HG03175 (cell line): Measurements from ENCODE around the gene ZNF646.

Source experiments
- ATAC-seq: cut with Tn5 transposase; IDR thresholded peaks from one replicate; pipeline ENCODE4 v1.9.1; 2021; ENCODE audit warnings: mild to moderate bottlenecking, moderate library complexity; ENCODE audit not compliant: unreplicated experiment

Gene ZNF646

DNA sequence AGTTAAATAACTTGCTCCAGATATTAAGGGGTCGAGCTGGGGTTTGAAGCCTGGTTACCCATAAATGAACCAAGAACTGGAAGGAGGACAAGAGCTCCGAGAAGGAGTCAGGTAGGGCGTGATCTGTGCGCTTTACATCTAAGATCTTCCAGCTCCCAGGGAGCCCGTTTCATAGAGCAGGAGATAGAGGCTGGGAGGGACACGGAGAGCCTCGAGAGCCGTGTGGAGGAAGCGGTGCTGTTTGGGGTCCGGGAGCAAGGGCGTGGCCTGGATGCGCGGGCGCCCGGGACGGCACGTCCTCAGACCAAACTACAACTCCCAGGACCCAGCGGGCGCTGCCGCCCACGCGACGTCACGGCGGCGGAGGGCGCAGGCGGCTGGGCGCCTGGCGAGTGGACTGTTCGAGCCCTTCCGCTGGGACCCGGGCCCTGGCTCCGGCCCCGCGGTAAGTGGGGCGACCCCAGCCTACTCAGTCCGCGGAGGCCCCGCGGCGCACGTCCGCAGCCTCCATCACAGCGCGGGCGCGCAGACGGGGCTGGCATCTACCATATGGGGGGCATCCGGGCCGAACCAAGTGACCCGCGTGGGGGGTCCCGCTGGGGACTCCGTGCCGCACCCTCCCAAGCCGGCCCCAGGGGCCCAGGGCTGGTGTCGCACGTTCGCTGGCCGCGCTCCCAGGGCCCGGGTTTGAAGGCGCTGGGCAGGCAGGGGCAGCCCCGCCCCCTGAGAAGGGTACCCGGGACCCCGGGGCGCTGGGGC lies 34.0 kb downstream of the ZNF646 start, which contains the start of gene BCKDK:
TSS of gene BCKDK (plus strand) at position 352 of the 759 bp plus-strand sequence. CDS start 838 bp downstream, outside the sequence.
- peak; percentile 81 for ATAC-seq

DNA sequence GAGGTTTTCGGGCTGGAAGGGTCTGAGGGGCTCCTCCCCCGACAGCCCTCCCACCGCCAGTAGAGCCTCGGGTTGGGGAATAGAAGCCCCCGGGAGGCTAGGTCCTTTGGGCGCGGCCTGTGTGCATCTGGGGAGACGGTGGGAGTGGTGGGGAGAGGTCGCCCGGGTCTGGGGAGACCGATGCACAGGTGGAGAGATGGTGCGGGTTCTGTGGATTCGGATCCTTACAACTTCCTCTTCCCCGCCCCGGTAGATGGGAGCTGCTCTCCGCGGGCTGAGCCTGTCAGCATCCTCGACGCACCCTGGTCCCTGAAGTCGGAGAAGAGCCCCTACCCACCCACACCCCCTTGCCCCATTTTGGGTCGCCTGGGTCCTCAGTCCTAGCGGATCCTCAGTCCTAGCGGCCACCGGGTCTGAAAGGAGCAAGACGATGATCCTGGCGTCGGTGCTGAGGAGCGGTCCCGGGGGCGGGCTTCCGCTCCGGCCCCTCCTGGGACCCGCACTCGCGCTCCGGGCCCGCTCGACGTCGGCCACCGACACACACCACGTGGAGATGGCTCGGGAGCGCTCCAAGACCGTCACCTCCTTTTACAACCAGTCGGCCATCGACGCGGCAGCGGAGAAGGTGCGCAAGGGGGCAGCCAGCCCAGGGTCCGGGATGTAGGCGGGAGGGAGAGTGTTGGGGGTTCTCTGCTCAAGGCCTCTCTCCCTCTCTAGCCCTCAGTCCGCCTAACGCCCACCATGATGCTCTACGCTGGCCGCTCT lies 34.8 kb downstream of the ZNF646 start:
- ATAC-seq, result no peak

DNA sequence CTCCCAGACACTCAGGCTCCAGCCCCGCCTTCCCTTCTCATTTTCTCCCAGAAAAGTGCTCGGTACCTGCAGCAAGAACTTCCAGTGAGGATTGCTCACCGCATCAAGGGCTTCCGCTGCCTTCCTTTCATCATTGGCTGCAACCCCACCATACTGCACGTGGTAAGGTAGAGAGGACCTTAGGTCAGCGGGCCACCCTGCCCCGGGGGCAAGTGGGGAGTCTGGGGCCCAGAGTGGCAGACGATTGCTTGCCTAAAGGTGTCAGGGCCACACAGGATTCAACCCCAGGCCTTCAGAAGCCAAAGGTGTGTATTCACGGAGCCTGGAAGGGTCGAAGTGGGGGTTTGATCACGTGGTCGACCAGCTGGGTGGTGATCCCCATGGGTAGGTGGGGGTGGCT lies 35.4 kb downstream of the ZNF646 start:
- no peak for ATAC-seq

DNA sequence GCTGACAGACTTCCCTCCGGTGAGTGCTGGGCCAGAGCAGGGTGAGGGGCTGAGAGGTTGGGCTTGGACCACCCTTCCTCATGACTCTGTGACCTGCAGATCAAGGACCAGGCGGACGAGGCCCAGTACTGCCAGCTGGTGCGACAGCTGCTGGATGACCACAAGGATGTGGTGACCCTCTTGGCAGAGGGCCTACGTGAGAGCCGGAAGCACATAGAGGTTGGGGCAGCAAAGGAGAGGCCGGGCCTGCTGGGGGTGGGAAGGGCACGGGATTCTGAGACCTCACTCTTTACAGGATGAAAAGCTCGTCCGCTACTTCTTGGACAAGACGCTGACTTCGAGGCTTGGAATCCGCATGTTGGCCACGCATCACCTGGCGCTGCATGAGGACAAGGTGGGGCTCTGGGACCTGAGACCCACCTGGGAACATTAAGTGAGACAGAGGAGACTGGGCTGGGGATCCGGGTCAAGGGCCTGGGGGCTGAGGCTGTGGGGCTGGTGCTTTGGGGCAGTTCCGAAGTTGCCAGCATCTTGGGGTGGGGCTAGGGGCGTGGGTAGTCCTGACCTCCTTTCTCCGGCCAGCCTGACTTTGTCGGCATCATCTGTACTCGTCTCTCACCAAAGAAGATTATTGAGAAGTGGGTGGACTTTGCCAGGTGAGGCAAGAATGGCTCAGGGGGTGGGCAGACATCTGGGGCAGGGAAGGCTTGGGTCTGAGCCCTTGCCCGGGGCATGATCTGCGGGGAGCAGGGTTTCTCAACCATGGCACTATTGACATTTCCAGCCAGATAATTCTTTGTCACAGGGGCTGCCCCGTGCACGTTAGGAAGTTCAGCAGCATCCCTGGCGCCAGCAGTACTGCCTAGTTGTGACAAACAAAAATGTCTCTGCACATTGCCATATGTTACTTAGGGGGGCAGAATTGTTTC lies 36.1 kb downstream of the ZNF646 start:
- ATAC-seq, result no peak

DNA sequence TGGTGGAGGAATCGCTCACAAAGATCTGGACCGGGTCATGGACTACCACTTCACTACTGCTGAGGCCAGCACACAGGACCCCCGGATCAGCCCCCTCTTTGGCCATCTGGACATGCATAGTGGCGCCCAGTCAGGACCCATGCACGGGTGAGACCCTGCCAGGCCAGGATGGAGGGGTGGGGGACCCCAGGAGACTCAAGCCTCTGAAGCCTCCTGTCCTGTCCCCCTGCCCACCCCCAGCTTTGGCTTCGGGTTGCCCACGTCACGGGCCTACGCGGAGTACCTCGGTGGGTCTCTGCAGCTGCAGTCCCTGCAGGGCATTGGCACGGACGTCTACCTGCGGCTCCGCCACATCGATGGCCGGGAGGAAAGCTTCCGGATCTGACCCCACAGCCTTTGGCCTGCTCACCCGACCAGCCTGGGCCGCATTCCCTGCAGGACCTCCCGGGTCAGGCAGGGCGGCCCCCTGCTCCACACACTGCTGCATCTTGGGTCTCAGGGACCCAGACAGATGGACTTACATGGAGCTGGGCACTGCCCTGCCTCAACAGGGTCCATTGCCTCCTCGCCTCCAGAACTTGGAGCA lies 37.8 kb downstream of the ZNF646 start:
- ATAC-seq, result no peak

DNA sequence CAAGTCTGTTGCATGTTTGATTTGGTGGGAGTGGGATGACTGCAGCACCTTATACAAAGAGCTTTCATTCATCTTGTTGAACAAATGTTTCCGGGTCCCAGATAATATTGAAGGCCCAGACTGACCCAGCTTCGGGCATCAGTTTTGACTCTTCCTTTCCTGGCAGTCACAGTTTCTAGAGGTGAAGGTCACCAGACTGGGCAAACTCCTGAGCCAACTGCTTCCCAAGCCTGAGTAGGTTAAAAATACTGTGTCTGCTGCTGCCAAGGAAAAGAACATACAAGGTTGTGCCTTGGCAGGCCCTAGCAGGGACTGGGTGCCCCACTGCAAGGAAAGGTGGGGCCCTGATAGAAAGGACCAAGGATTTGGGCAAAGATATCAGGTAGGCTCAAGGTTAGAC lies 38.5 kb downstream of the ZNF646 start:
- ATAC-seq, result no peak

DNA sequence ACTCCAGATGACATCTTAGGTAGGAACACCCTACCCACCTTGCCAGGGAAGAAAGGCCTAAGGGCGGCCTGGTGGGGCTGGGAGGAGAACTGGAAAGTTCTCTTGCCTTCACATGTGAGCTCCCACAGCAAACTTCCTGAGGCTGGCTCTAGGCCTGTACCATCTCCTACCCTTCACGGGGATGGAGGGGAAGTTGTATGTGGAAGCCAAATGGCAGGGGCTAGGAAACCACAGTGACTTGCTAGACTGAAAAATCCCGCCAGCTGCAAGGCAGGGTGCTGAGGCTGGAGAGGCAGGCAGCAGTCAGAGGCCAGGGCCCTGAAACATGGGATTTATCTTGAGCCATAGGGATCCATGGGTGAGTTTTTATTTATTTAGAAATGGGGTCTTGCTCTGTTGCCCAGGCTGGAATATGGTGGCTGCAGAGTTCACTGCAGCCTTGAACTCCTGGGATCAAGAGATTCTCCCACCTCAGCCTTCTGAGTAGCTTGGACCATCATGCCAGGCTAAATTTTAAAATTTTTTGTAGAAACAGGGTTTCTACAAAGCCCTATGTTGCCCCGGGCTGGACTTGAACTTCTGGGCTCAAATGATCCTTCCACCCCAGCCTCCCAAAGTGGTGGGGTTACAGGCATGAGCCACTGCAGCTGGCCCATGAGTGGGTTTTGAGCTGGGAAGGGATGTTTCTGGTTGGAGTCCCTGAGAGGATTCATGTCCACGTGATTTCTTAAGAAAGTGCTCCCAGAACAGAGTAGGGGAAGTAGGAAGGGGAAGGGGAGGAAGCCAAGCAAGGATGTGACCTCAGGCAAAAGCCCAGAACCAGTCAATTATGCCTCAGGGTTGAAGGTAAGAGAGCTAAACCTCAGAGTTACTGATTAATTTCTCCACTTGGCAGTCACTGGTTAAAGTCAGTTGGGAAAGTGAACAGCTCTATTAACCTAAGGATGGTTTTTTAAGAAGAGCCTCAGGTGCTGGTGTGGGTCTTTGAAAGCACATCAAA lies 39.2 kb downstream of the ZNF646 start:
- no peak for ATAC-seq

DNA sequence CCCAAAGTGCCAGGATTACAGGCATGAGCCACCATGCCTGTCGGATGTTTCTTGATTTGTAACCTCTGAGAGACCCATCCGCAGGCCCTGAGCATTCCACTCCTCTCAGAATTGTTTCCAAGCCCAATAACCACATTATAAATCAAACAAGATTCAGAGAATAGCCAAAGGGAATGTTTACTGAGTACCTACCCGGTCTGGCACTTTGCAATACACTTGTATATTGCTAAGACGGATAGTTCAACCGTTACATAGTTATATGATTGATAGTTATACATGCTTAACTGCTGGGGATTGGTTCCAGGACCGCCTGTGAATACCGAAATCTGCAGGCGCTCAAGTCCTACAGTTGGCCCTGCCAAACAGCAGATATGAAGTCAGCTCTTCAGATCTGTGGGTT lies 40.2 kb downstream of the ZNF646 start:
- no peak for ATAC-seq

DNA sequence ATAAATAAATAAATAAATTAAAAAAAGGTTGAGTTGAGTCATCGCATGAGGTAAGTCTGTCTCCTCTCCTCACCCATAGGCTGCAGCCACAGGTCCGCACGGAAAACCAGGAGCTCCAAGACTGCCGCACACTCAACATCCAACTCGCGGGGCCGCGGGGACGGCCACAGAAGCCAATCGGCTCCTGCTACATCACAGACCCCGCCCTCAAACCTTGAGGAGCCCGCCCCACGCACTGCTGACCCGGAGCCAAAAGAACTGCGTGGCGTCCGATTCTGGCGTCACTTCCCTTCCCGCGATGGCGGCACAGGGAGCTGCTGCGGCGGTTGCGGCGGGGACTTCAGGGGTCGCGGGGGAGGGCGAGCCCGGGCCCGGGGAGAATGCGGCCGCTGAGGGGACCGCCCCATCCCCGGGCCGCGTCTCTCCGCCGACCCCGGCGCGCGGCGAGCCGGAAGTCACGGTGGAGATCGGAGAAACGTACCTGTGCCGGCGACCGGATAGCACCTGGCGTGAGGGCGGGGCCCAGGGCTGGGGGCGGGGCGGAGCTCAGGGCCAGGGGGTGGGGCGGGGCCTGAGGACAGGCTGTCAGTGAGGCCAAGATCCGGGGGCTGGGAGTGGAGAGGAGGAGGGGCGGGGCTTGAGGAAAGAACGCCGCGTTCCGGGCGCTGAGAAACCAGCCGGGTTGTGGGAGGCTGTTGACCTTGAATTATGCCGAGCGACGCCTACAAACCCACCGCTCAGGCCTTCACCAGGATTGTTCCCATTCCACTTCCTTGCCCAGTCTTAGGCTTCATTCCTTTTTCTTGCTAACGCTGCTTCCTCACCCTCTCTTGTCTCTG lies 43.4 kb downstream of the ZNF646 start, which contains the start of gene KAT8:
TSS of gene KAT8 (plus strand) at position 281 of the 839 bp plus-strand sequence. CDS start at position 299, 18 bp downstream.
- ATAC-seq, result peak; percentile 91

DNA sequence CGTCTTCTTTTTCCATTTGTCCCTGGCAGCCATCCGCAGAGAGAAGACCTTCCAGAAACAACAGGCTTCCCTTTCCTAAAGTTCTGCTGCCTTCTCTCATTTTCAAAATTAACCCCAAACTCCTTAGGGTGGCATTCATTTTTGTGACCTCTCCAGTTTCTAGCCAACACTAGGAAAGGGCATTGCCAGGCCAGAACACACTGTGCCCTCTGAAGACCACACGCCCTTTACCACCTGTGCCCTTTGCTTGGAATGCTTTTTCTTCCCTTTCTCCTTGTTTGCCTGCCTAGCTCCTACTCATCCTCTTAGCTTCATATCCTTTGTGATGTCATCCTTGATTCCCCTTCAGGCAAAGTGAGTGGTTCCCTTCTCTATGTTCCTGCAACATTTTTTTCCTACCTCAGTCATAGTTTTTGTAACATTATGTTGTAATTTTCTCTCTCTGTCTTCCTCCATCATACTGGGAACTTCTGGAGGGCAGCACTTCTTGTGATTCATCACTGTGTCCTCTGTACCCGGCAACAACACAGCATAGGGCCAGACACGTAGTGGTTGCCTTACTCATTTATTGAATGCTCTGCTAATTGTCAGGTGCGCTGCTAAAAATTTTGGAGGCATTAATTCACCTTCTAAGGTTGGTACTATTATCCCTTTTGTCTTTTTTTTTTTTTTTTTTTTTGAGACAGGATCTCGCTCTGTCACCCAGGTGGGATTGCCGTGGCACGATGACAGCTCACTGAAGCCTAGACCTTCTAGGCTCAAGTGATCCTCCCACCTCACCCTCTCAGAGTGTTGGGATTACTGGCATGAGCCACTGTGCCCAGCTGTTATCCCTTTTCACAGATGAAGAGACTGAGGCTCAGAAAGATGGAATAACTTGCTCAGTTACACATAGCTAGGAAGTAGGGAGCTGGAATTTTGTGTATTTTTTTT lies 44.3 kb downstream of the ZNF646 start:
- no peak for ATAC-seq

DNA sequence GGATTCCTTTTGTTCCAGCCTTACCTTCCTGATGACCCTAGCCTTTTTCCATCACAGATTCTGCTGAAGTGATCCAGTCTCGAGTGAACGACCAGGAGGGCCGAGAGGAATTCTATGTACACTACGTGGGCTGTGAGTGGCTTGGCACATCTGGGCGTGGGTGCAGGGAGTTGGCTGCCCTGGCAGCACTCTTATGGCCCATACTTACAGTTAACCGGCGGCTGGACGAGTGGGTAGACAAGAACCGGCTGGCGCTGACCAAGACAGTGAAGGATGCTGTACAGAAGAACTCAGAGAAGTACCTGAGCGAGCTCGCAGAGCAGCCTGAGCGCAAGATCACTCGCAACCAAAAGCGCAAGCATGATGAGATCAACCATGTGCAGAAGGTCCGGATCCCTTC lies 45.9 kb downstream of the ZNF646 start:
- ATAC-seq, result no peak

DNA sequence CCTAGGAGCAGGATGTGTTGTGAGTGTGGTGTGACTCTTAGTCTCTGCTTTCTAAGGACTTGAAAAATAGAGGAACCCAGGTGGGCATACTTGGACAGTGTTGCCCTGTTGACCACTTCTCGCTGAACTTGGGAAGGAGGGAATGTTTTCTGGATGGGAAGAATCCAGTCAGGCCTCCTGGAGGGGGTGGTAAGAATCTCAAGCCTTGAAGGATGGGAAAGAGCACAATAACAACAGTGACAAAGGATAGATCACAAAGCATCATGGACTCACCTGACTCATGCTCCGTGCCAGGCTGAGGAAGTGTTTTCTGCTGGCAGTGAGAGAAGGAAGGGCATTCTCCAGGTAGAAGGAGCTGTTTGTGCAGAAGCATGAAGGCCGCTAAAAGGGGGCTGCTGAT lies 51.6 kb downstream of the ZNF646 start:
- no peak for ATAC-seq

DNA sequence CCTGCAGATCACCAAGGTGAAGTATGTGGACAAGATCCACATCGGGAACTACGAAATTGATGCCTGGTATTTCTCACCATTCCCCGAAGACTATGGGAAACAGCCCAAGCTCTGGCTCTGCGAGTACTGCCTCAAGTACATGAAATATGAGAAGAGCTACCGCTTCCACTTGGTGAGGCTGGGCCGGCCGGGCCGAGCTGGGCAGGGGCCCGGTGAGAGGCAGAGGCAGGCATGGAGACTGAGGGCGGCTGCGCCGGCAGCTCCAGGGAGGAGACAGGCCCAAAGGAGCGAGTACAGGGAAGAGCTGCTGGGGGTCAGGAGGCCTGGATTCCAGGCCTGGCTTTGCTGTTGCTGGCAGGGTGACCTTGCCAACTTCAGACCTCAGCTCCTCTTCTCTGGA lies 53.0 kb downstream of the ZNF646 start:
- ATAC-seq, result no peak

DNA sequence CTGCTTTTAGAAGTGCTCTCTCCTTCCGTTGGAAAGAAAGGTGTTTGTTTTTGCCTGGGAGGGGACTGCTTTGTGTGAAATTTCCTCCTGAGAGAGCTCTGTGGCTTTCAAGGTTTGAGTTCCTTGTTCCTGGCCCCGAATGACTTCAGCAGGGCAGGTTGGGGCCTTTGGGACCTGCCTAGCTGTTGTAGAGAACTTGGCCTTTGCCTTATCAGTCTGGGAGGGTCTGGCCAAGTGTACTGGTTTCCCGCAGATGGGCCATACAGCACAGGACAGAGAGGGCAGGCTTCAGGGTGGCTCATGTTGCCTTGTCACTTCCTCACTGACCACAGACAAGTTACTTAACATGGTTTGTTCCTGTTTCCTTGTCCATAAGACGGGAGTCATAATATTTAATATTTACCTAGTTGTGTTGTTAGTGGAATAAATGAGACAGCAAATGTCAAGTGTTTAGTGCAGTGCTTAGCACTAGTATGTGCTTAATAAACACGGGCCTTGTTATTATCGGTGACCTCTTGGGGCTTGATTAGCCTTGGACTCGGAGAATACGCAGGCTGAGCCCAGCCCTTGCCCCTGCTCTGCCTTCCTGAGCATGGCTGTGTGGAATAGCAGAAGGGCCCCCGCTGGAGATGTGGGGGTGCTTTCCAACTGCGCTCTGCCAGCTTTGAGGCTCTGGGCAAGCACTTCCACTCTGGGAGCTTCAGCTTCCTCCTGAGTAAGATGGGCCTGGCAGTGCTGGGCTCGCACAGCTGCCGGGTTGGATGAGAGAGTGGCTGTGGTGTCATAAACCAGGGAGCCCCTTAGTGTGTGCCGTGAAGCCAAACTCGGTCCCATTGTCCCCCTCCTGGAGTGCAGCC lies 54.7 kb downstream of the ZNF646 start:
- no peak for ATAC-seq

DNA sequence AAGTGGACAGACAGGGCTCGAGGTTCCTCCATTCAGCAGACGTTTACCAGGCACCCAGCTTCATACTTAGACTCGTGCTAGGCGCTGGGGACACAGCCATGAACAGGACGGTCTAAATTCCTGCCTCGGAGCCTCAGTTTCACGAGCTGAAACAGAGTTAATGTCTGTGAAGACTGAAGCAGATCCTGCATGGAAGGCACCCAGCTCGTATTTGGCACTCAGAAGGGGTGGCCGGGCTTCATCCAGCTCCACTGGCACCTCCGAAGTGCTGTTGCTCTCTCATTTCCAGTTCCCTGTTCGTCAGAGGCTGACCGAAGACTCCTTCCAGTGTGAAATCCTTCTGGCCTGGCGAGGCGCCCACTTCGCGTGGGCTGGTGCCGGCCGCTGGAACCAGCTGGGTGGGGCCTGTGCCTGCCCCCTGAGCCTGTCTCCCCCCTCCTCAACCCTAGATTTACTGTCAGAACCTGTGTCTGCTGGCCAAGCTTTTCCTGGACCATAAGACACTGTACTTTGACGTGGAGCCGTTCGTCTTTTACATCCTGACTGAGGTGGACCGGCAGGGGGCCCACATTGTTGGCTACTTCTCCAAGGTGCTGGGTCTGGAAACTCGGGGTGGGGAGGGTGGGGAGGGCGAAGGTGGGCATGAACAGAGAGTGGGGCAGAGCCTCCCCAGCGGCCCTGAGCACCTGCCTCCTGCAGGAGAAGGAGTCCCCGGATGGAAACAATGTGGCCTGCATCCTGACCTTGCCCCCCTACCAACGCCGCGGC lies 55.5 kb downstream of the ZNF646 start:
- ATAC-seq, result no peak
